Measurements from ENCODE around the gene CPN2. TPM values are rescaled to one million over a fixed set of nuclear protein-coding genes. Genes with fewer than 3 reads are reported as not detected.

The CPN2 gene
- total and polyA plus RNA-seq, 2 donors (not counting 3 experiments of a cell fraction or from before 2014, with no cell fraction given): not detected

GRCh38 chr3:194304186-194304917, 46.8 kb downstream of the CPN2 start:
- BruUV-seq (replicated peaks): no TSS peak
- Histone ChIP-seq H3K27ac (ENCODE audit: insufficient read depth, low read depth, low read length) (no peak overlapping the region), H3K27me3 (ENCODE audit: control insufficient read depth in 2 of 2, insufficient read depth in 2 of 2, low read length in 2 of 2) (peaks cover 2% of the 10 kb centered on the region in 2 experiments), H3K79me2 (ENCODE audit: control insufficient read depth, insufficient read depth, low read length) (no peaks in the 10 kb centered on the region), H3K4me2 (ENCODE audit: insufficient read depth, low read length) (no peak overlapping the region), H2AFZ (ENCODE audit: low read depth, low read length) (no peak overlapping the region), H3K4me3 (replicated peaks in 1 of 3; ENCODE audit: insufficient read depth in 1 of 3, low read depth in 1 of 3, low read length in 3 of 3) (no peak overlapping the region), H3K9me3 (replicated peaks; ENCODE audit: control insufficient read depth, insufficient read depth, low read length) (no peaks in the 10 kb centered on the region), H3K36me3 (ENCODE audit: control insufficient read depth in 2 of 2, extremely low read depth in 1 of 2, insufficient read depth in 2 of 2, low read length in 2 of 2) (no peaks in the 10 kb centered on the region), H4K20me1 (replicated peaks; ENCODE audit: control insufficient read depth, extremely low read depth, insufficient read depth, low read length) (no peaks in the 10 kb centered on the region), H3K4me1 (ENCODE audit: control insufficient read depth, extremely low read depth, insufficient read depth, low read length) (peaks cover 14% of the 10 kb centered on the region), H3K9me1 (replicated peaks; ENCODE audit: control insufficient read depth, extremely low read depth, insufficient read depth, low read length) (no peaks in the 10 kb centered on the region), H3K9ac (replicated peaks; ENCODE audit: extremely low read depth, insufficient read depth, low read length) (no peak overlapping the region)
- ChIA-PET POLR2A (interaction anchor here (1.2 kb wide), 1 partner anchor 35 kb away, joined by 5 read pairs; no protein-coding TSS in a partner anchor), CTCF (interaction anchor here (0.6 to 3.9 kb wide), 4 partner anchors 11 to 523 kb away, joined by 3 to 22 read pairs (median 4); no protein-coding TSS in a partner anchor)
- no peak for DNase-seq (ENCODE audit: low read depth, low spot score)
- TF ChIP-seq GATA2 (IDR thresholded peaks at IDR 0.05; ENCODE audit: insufficient read depth, insufficient read length, low read depth, low read length): no peak
- no peak for TF ChIP-seq FOS (IDR thresholded peaks at IDR 0.05; ENCODE audit: borderline replicate concordance, insufficient read depth, low read length)
- no peak for TF ChIP-seq MAX (IDR thresholded peaks at IDR 0.05; ENCODE audit: insufficient read depth, insufficient read length)
- TF ChIP-seq POLR2A (IDR thresholded peaks at IDR 0.05; ENCODE audit: low read depth, low read length): no peak
- TF ChIP-seq POLR2AphosphoS5 (IDR thresholded peaks at IDR 0.05; ENCODE audit: insufficient read depth, low read depth, low read length): no peak
- no peak for TF ChIP-seq EZH2 (IDR thresholded peaks at IDR 0.05; ENCODE audit: borderline replicate concordance, low read depth, low read length, severe bottlenecking)
- TF ChIP-seq, protein P1, sequence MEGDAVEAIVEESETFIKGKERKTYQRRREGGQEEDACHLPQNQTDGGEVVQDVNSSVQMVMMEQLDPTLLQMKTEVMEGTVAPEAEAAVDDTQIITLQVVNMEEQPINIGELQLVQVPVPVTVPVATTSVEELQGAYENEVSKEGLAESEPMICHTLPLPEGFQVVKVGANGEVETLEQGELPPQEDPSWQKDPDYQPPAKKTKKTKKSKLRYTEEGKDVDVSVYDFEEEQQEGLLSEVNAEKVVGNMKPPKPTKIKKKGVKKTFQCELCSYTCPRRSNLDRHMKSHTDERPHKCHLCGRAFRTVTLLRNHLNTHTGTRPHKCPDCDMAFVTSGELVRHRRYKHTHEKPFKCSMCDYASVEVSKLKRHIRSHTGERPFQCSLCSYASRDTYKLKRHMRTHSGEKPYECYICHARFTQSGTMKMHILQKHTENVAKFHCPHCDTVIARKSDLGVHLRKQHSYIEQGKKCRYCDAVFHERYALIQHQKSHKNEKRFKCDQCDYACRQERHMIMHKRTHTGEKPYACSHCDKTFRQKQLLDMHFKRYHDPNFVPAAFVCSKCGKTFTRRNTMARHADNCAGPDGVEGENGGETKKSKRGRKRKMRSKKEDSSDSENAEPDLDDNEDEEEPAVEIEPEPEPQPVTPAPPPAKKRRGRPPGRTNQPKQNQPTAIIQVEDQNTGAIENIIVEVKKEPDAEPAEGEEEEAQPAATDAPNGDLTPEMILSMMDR (IDR thresholded peaks at IDR 0.05; ENCODE audit: extremely low read depth in 1 of 2, insufficient read depth in 1 of 2, low read depth in 1 of 2, low read length in 2 of 2): no peak
- no peak for TF ChIP-seq JUN (IDR thresholded peaks at IDR 0.05; ENCODE audit: borderline replicate concordance, insufficient read depth, insufficient read length, low read depth)
- no peak for TF ChIP-seq MYC (IDR thresholded peaks at IDR 0.05; ENCODE audit: low read depth, low read length)
- FAIRE-seq: no peak
- intact Hi-C loops (cut with micrococcal nuclease): no loop called here
- dilution Hi-C loops (cut with MboI; ENCODE audit: extremely low pct_ligation_motif_present, low sequenced_read_pairs): loop anchor here (25.0 kb wide), 1 partner anchor 542 kb away; no protein-coding TSS in a partner anchor

Data from endothelial cell of umbilical vein (primary cell).